IMR-90 (cell line): ENCODE data around the gene NOC2L. TPM values are rescaled to one million over a fixed set of nuclear protein-coding genes. Genes with fewer than 3 reads are reported as not detected.

ENCODE experiments used
- ATAC-seq: fragments of 200-7000 bp; cut with Tn5 transposase; 2 replicates; pipeline ENCODE4 v1.9.1; 2020; ENCODE audit warnings: low read depth, mild to moderate bottlenecking, moderate library complexity
- BruUV-seq: library from RNA; stranded (reverse); fragments of 400-500 nt; replicated peaks from 2 replicates; lab custom pipeline; 2021; lab: Mats Ljungman, UMichigan
- CTCF ChIA-PET: fragments of 300-600 bp; formaldehyde crosslinking; extraction: SDS; loops from one replicate; lab custom pipeline; 2021; ENCODE audit warnings: antibody characterized with exemption; lab: Yijun Ruan, JAX
- POLR2A ChIA-PET: fragments of 300-600 bp; sonication (Branson Sonifier 250); formaldehyde crosslinking; loops from one replicate; lab custom pipeline; 2022; ENCODE audit warnings: antibody characterized with exemption; ENCODE audit not compliant: unreplicated experiment; lab: Charles Lee
- DNase-seq: peaks from one replicate; pipeline ENCODE4 v3.0.0; 2013
- H2AFZ ChIP-seq: replicated peaks from 2 replicates; pipeline ENCODE3; 2013; ENCODE audit warnings: low read length, mild to moderate bottlenecking; ENCODE audit not compliant: poor library complexity
- H2AK5ac ChIP-seq: 2 replicates; pipeline ENCODE4 v1.6.1; 2013; ENCODE audit warnings: low read depth, low read length, inconsistent platforms
- H2AK9ac ChIP-seq: replicated peaks from 2 replicates; pipeline ENCODE3; 2013; ENCODE audit warnings: mild to moderate bottlenecking, low read depth, low read length, moderate library complexity; ENCODE audit not compliant: poor library complexity
- H2BK120ac ChIP-seq: 2 replicates; pipeline ENCODE4 v1.6.1; 2013; ENCODE audit warnings: low read depth, low read length, inconsistent platforms
- H2BK15ac ChIP-seq: 3 replicates; pipeline ENCODE4 v1.6.1; 2013; ENCODE audit warnings: low read depth, low read length, inconsistent platforms
- H2BK20ac ChIP-seq: 2 replicates; pipeline ENCODE4 v1.6.1; 2013; ENCODE audit warnings: low read depth, mild to moderate bottlenecking, inconsistent platforms, low read length, moderate library complexity
- H2BK5ac ChIP-seq: 2 replicates; pipeline ENCODE4 v1.6.1; 2013; ENCODE audit warnings: mild to moderate bottlenecking, low read depth, low read length, inconsistent platforms; ENCODE audit not compliant: poor library complexity, severe bottlenecking
- H3K14ac ChIP-seq: replicated peaks from 2 replicates; pipeline ENCODE4 v1.6.1; 2013; ENCODE audit warnings: low read depth, low read length, inconsistent platforms
- H3K18ac ChIP-seq: 2 replicates; pipeline ENCODE4 v1.6.1; 2013; ENCODE audit warnings: low read depth, low read length, control low read depth
- H3K23ac ChIP-seq: 2 replicates; pipeline ENCODE4 v1.6.1; 2013; ENCODE audit warnings: low read depth, low read length, inconsistent platforms
- H3K27ac ChIP-seq: 2 replicates; pipeline ENCODE4 v1.5.1; 2013; ENCODE audit warnings: mild to moderate bottlenecking, control low read depth, low read length; ENCODE audit not compliant: insufficient read depth
- H3K27me3 ChIP-seq: 2 replicates; pipeline ENCODE4 v1.6.1; 2013; ENCODE audit warnings: low read length; ENCODE audit not compliant: control insufficient read depth, insufficient read depth
- H3K36me3 ChIP-seq: 2 replicates; pipeline ENCODE4 v1.6.1; 2013; ENCODE audit warnings: low read length, mixed read lengths; ENCODE audit not compliant: control insufficient read depth, insufficient read depth
- H3K4ac ChIP-seq: 2 replicates; pipeline ENCODE4 v1.6.1; 2013; ENCODE audit warnings: low read depth, low read length, inconsistent platforms
- H3K4me1 ChIP-seq: 2 replicates; pipeline ENCODE4 v1.6.1; 2013; ENCODE audit warnings: low read length, mixed read lengths; ENCODE audit not compliant: control insufficient read depth, insufficient read depth
- H3K4me2 ChIP-seq: 2 replicates; pipeline ENCODE4 v1.6.1; 2013; ENCODE audit warnings: low read depth, mild to moderate bottlenecking, control low read depth, low read length, moderate library complexity
- H3K4me3 ChIP-seq: 2 replicates; pipeline ENCODE4 v1.5.1; 2013; ENCODE audit warnings: low read depth, mild to moderate bottlenecking, control low read depth, low read length, moderate library complexity; ENCODE audit not compliant: insufficient read depth
- H3K56ac ChIP-seq: 2 replicates; pipeline ENCODE4 v1.6.1; 2013; ENCODE audit warnings: low read length, inconsistent platforms; ENCODE audit not compliant: insufficient read depth; ENCODE audit errors: extremely low read depth
- H3K79me1 ChIP-seq, 2 experiments: 2 replicates each; pipeline ENCODE4 v1.6.1; 2013; ENCODE audit warnings: low read length in 2 of 2, inconsistent platforms in 1 of 2, low read depth in 1 of 2
- H3K9ac ChIP-seq: 2 replicates; pipeline ENCODE4 v1.6.1; 2013; ENCODE audit warnings: low read depth, low read length, control low read depth
- H3K9me1 ChIP-seq: 2 replicates; pipeline ENCODE4 v1.6.1; 2013; ENCODE audit warnings: low read length, inconsistent platforms; ENCODE audit not compliant: insufficient read depth
- H3K9me3 ChIP-seq: 2 replicates; pipeline ENCODE4 v1.6.1; 2013; ENCODE audit warnings: low read length; ENCODE audit not compliant: control insufficient read depth, insufficient read depth
- H4K20me1 ChIP-seq: 2 replicates; pipeline ENCODE4 v1.6.1; 2013; ENCODE audit warnings: low read length, inconsistent platforms; ENCODE audit not compliant: insufficient read depth
- H4K5ac ChIP-seq: 2 replicates; pipeline ENCODE4 v1.6.1; 2013; ENCODE audit warnings: mild to moderate bottlenecking, low read depth, low read length, control low read depth
- H4K8ac ChIP-seq, 2 experiments: 2 replicates each; pipeline ENCODE4 v1.6.1; 2013; ENCODE audit warnings: low read depth in 2 of 2, low read length in 2 of 2, control low read depth in 1 of 2, inconsistent platforms in 1 of 2
- H4K91ac ChIP-seq: 2 replicates; pipeline ENCODE4 v1.6.1; 2013; ENCODE audit warnings: low read depth, low read length, inconsistent platforms; ENCODE audit not compliant: insufficient read depth
- MAFK ChIP-seq: IDR thresholded peaks from 2 replicates; pipeline ENCODE4 v1.6.1; 2012; ENCODE audit warnings: low read depth, low read length, improper control_type of control experiment
- NFE2L2 ChIP-seq: fragments of 150-350 bp; IDR thresholded peaks from 2 replicates; pipeline ENCODE4 v1.6.1; 2016; ENCODE audit warnings: low read depth, mild to moderate bottlenecking, low read length
- RFX5 ChIP-seq: IDR thresholded peaks from 2 replicates; pipeline ENCODE4 v1.8.0; 2012; ENCODE audit warnings: low read depth, mild to moderate bottlenecking, low read length, moderate library complexity
- WGBS, 2 experiments: methylation state at CpG; one replicate each; pipeline versions ENCODE4 v1.1.5 to v1.1.7; 2013; ENCODE audit warnings: missing lambda C conversion rate in 2 of 2; ENCODE audit not compliant: insufficient read length in 1 of 2; ENCODE audit errors: extremely low coverage in 2 of 2; 5-methylcytosine and 5-hydroxymethylcytosine counted together
- dilution Hi-C: fragments of 300-500 bp; cut with HindIII; formaldehyde crosslinking; loops from one replicate; pipeline ENCODE4 v1.14.3; 2018; ENCODE audit warnings: low sequenced_read_pairs; ENCODE audit not compliant: unreplicated experiment
- in situ Hi-C: fragments of 300-500 bp; cut with MboI; formaldehyde crosslinking; loops from 3 replicates; pipeline ENCODE4 v1.14.3; 2019; ENCODE audit warnings: low sequenced_read_pairs, inconsistent platforms, mixed read lengths
- intact Hi-C: fragments of 100-400 bp; cut with micrococcal nuclease; formaldehyde crosslinking; loops from 2 replicates; pipeline ENCODE4 v1.10.0; 2022
- polyA plus RNA-seq, 3 experiments: library from polyadenylated mRNA; depleted of rRNA; stranded (reverse); fragments of >200 nt; gene quantifications; 2 replicates each; pipeline ENCODE4 v1.2.3, GENCODE V29; 2012; ENCODE audit warnings: low replicate concordance in 1 of 3
- total RNA-seq: library from RNA; depleted of rRNA; stranded (reverse); fragments of >200 nt; gene quantifications from 2 replicates; pipeline ENCODE4 v1.2.3, GENCODE V29; 2012

NOC2L gene
- total and polyA plus RNA-seq, 2 of the 4 experiments (the other 2 are of a cell fraction): 74.2 to 106 TPM

DNA sequence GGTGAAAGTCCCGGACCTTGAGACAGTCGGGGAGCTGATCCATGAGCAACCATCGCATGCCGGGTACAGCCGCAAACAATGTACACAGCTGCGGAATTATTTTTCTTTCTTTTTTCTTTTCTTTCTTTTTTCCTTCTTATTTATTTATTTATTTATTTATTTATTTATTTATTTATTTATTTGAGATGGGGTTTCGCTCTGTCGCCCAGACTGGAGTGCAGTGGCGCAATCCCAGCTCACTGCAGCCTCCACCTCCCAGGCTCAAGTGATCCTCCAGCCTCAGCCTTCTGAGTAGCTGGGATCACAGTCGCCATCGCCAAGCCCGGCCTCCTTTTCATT lies 25.4 kb upstream of the NOC2L start:
- Histone ChIP-seq H3K56ac (no peak overlapping the region), H2BK20ac (no peak overlapping the region), H2BK15ac (no peak overlapping the region), H2AK9ac (no peak overlapping the region), H2AFZ (peak overlapping the region; percentile 87), H4K5ac (no peak overlapping the region), H3K23ac (no peak overlapping the region), H3K36me3 (no peaks in the 10 kb centered on the region), H3K9me3 (no peaks in the 10 kb centered on the region), H4K20me1 (no peaks in the 10 kb centered on the region; the same call in 1 of the 2 replicates), H3K27ac (no peak overlapping the region), H3K4ac (no peak overlapping the region), H3K27me3 (peaks cover 5% of the 10 kb centered on the region; the same call in 1 of the 2 replicates), H3K9me1 (no peaks in the 10 kb centered on the region), H3K4me1 (no peaks in the 10 kb centered on the region), H2AK5ac (no peak overlapping the region), H3K18ac (no peak overlapping the region), H3K79me1 (no peaks in the 10 kb centered on the region), H3K4me2 (peak overlapping the region; percentile 71; the same call in 1 of the 2 replicates), H2BK120ac (no peak overlapping the region), H3K4me3 (no peak overlapping the region), H2BK5ac (no peak overlapping the region), H3K9ac (no peak overlapping the region), H4K8ac (no peak overlapping the region), H4K91ac (no peak overlapping the region), H3K14ac (no peak overlapping the region)
- no peak for TF ChIP-seq RFX5
- TF ChIP-seq MAFK: no peak
- TF ChIP-seq NFE2L2: no peak
- no CpG with 5 or more reads among the region's 12 CpGs for WGBS, 2 experiments
- CTCF ChIA-PET: interaction anchor here (0.7 to 1.5 kb wide), 7 partner anchors 9 to 79 kb away, joined by 3 to 9 read pairs (median 4); partner anchors contain the start of gene HES4
- DNase-seq (no peak), ATAC-seq (no peak; the same call in 1 of the 2 replicates)
- BruUV-seq: no TSS peak
- POLR2A ChIA-PET: no interaction called here
- dilution Hi-C loops: no loop called here
- in situ Hi-C loops: no loop called here
- intact Hi-C loops: loop anchor here (1.0 to 5.0 kb wide), 2 partner anchors 79 to 248 kb away; partner anchors contain the start of genes B3GALT6 and SDF4
